PC-9 (cell line): ENCODE results near the gene PTGDS.

Source experiments
- EZH2 ChIP-seq: fragments of 200-600 bp; sonication (generic); IDR thresholded peaks from 2 replicates; pipeline ENCODE4 v1.8.0; 2017; ENCODE audit warnings: antibody characterized with exemption, low read depth
- TF ChIP-seq, protein P1 (sequence below): fragments of 200-600 bp; sonication (generic); conservative IDR thresholded peaks from 2 replicates; pipeline ENCODE4 v1.6.1; 2017; ENCODE audit warnings: mixed run types, antibody characterized with exemption, mild to moderate bottlenecking, moderate library complexity

DNA sequence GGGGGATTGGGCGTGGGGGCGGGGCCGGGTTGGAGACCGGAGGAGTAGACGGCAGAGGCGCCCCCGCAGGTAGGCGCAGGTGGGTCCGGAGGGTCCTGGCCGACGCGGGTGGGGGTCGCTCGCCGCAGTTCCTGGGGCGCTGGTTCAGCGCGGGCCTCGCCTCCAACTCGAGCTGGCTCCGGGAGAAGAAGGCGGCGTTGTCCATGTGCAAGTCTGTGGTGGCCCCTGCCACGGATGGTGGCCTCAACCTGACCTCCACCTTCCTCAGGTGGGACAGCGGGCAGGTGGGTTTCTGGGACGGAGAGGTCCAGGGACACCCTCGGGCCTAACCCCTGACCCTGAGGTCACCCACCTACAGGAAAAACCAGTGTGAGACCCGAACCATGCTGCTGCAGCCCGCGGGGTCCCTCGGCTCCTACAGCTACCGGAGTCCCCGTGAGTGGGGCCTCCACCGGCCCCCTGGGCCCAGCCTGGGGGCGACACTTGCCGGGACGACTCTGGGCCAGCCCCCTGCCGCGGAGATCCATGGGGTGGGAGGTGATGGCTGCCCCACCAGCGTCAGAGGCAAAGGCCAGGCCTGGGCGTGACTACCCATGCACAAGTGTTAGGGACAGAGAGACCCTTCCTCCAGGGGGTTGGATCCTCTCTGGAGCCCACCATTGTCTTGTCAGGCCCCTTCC lies 1.7 kb downstream of the PTGDS start:
- TF ChIP-seq, protein P1, sequence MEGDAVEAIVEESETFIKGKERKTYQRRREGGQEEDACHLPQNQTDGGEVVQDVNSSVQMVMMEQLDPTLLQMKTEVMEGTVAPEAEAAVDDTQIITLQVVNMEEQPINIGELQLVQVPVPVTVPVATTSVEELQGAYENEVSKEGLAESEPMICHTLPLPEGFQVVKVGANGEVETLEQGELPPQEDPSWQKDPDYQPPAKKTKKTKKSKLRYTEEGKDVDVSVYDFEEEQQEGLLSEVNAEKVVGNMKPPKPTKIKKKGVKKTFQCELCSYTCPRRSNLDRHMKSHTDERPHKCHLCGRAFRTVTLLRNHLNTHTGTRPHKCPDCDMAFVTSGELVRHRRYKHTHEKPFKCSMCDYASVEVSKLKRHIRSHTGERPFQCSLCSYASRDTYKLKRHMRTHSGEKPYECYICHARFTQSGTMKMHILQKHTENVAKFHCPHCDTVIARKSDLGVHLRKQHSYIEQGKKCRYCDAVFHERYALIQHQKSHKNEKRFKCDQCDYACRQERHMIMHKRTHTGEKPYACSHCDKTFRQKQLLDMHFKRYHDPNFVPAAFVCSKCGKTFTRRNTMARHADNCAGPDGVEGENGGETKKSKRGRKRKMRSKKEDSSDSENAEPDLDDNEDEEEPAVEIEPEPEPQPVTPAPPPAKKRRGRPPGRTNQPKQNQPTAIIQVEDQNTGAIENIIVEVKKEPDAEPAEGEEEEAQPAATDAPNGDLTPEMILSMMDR = no peak
- TF ChIP-seq EZH2 = no peak
